Bone marrow (tissue), 2 donors: ENCODE results near the gene COLQ.

ENCODE experiments used
- DNase-seq, 2 donors: peaks; one replicate each; lab custom pipeline; 2025; lab: John Stamatoyannopoulos, UW

COLQ gene

GRCh38 chr3:15520185-15520584 is 1.3 kb downstream of the COLQ start:
- DNase-seq: peak in 1 of 2 donors; percentile 69

- no peak for DNase-seq
These were observed 2.4 kb downstream of the COLQ start for GRCh38 chr3:15519096-15519495.

GRCh38 chr3:15514663-15515340 is 6.7 kb downstream of the COLQ start:
- no peak for DNase-seq

- no peak for DNase-seq
These were observed 7.5 kb downstream of the COLQ start for GRCh38 chr3:15513810-15514662.

GRCh38 chr3:15513116-15513515 is 8.4 kb downstream of the COLQ start:
- no peak for DNase-seq

GRCh38 chr3:15512166-15512565 is 9.3 kb downstream of the COLQ start:
- no peak for DNase-seq

- no peak for DNase-seq
These were observed 10.3 kb downstream of the COLQ start for GRCh38 chr3:15511156-15511555.

- DNase-seq: no peak
These were observed 11.0 kb downstream of the COLQ start for GRCh38 chr3:15510493-15510892.

- no peak for DNase-seq
These were observed 14.9 kb downstream of the COLQ start for GRCh38 chr3:15506571-15506970.

- no peak for DNase-seq
These were observed 15.9 kb downstream of the COLQ start for GRCh38 chr3:15505479-15506165.

GRCh38 chr3:15502616-15503015 is 18.9 kb downstream of the COLQ start:
- DNase-seq: no peak

- DNase-seq: no peak
These were observed 20.4 kb downstream of the COLQ start for GRCh38 chr3:15501126-15501525.

GRCh38 chr3:15500107-15500724 is 21.3 kb downstream of the COLQ start:
- no peak for DNase-seq

- DNase-seq: no peak
These were observed 22.0 kb downstream of the COLQ start for GRCh38 chr3:15499536-15499935.

GRCh38 chr3:15498431-15499214 is 22.9 kb downstream of the COLQ start:
- no peak for DNase-seq

GRCh38 chr3:15497964-15498363 is 23.5 kb downstream of the COLQ start:
- DNase-seq: no peak

GRCh38 chr3:15496341-15496664 is 25.2 kb downstream of the COLQ start:
- DNase-seq: no peak

GRCh38 chr3:15495461-15496340 is 25.8 kb downstream of the COLQ start:
- no peak for DNase-seq

GRCh38 chr3:15493436-15493835 is 28.1 kb downstream of the COLQ start:
- no peak for DNase-seq

- DNase-seq: no peak
These were observed 28.6 kb downstream of the COLQ start for GRCh38 chr3:15492847-15493360.

GRCh38 chr3:15491143-15491542 is 30.4 kb downstream of the COLQ start:
- no peak for DNase-seq
